SK-N-SH (cell line): Measurements from ENCODE around the gene LSM3. TPM values are rescaled to one million over a fixed set of nuclear protein-coding genes. Genes with fewer than 3 reads are reported as not detected.

Experiments used
- CTCF ChIA-PET: fragments of 300-600, 350-600 bp; formaldehyde crosslinking; extraction: SDS; loops from one replicate; lab custom pipeline; 2021; lab: Yijun Ruan, JAX
- POLR2A ChIA-PET: fragments of 350-600 bp; sonication (Branson Sonifier 250); formaldehyde crosslinking; extraction: SDS; loops from one replicate; lab custom pipeline; 2020; ENCODE audit warnings: antibody characterized with exemption, inconsistent platforms; lab: Yijun Ruan, JAX
- DNase-seq: peaks from one replicate; pipeline ENCODE4 v3.0.0; 2012
- H2AFZ ChIP-seq: fragments of 200-600 bp; sonication (generic); 2 replicates; pipeline ENCODE4 v1.8.1; 2016; ENCODE audit warnings: antibody characterized with exemption, mild to moderate bottlenecking, low read depth
- H3F3A ChIP-seq: fragments of 200-600 bp; sonication (generic); replicated peaks from 2 replicates; pipeline ENCODE3; 2016; ENCODE audit warnings: antibody characterized with exemption, mild to moderate bottlenecking; ENCODE audit not compliant: insufficient read depth
- H3K27ac ChIP-seq, 2 experiments: fragments of 200-500 bp in 1 of 2; fragments of 200-600 bp in 1 of 2; sonication (Bioruptor generic) in 1 of 2; sonication (generic), shearing (Covaris generic) in 1 of 2; 2 replicates each; pipeline versions ENCODE4 v1.5.1 to v1.6.1; 2014 to 2016; ENCODE audit warnings: low read depth in 2 of 2, inconsistent platforms in 1 of 2, low read length in 1 of 2, mild to moderate bottlenecking in 1 of 2, mixed read lengths in 1 of 2
- H3K27me3 ChIP-seq: fragments of 200-600 bp; sonication (generic), shearing (Covaris generic); 2 replicates; pipeline ENCODE4 v1.6.1; 2016; ENCODE audit warnings: mixed run types; ENCODE audit not compliant: insufficient read depth
- H3K36me3 ChIP-seq, 2 experiments: fragments of 200-500 bp in 1 of 2; fragments of 200-600 bp in 1 of 2; sonication (Bioruptor generic) in 1 of 2; sonication (generic) in 1 of 2; replicated peaks in 1 of 2; 2 replicates each; pipeline versions ENCODE3 to v1.5.1; 2014 to 2016; ENCODE audit warnings: low read length in 1 of 2, mild to moderate bottlenecking in 1 of 2; ENCODE audit not compliant: insufficient read depth in 2 of 2, control insufficient read depth in 1 of 2
- H3K4me1 ChIP-seq, 2 experiments: fragments of 200-500 bp in 1 of 2; fragments of 200-600 bp in 1 of 2; sonication (Bioruptor generic) in 1 of 2; sonication (generic), shearing (Covaris generic) in 1 of 2; 2 replicates each; pipeline versions ENCODE4 v1.5.1 to v1.6.1; 2014 to 2016; ENCODE audit warnings: low read depth in 1 of 2, low read length in 1 of 2, mixed run types in 1 of 2; ENCODE audit not compliant: insufficient read depth in 2 of 2, control insufficient read depth in 1 of 2
- H3K4me2 ChIP-seq: fragments of 200-600 bp; sonication (generic), shearing (Covaris generic); 2 replicates; pipeline ENCODE4 v1.6.1; 2017; ENCODE audit warnings: mixed run types
- H3K4me3 ChIP-seq, 2 experiments: fragments of 200-500 bp in 1 of 2; fragments of 200-600 bp in 1 of 2; sonication (Bioruptor generic) in 1 of 2; sonication (generic), shearing (Covaris generic) in 1 of 2; 2 replicates each; pipeline versions ENCODE4 v1.5.1 to v1.8.1; 2014 to 2016; ENCODE audit warnings: low read depth in 2 of 2, inconsistent platforms in 1 of 2, low read length in 1 of 2, mild to moderate bottlenecking in 1 of 2, mixed read lengths in 1 of 2, moderate library complexity in 1 of 2
- H3K79me2 ChIP-seq: fragments of 200-600 bp; sonication (generic); 2 replicates; pipeline ENCODE4 v1.8.1; 2017; ENCODE audit warnings: mild to moderate bottlenecking; ENCODE audit not compliant: insufficient read depth
- H3K9ac ChIP-seq: fragments of 200-600 bp; sonication (generic); 2 replicates; pipeline ENCODE4 v1.6.1; 2017; ENCODE audit warnings: mixed run types
- H3K9me2 ChIP-seq: fragments of 200-600 bp; sonication (generic); 2 replicates; pipeline ENCODE4 v1.6.1; 2017; ENCODE audit warnings: mixed run types
- H3K9me3 ChIP-seq: fragments of 200-600 bp; sonication (generic); 2 replicates; pipeline ENCODE4 v1.6.1; 2017; ENCODE audit warnings: mixed run types, mild to moderate bottlenecking, moderate library complexity
- H4K20me1 ChIP-seq: fragments of 200-600 bp; sonication (generic); 2 replicates; pipeline ENCODE4 v1.6.1; 2017; ENCODE audit warnings: mild to moderate bottlenecking, mixed run types; ENCODE audit not compliant: insufficient read depth
- CHD2 ChIP-seq: fragments of 150-350 bp; IDR thresholded peaks from 2 replicates; pipeline ENCODE4 v1.6.1; 2018; ENCODE audit warnings: low read length; ENCODE audit not compliant: partially characterized antibody
- CTCF ChIP-seq: fragments of 200-600 bp; sonication (generic); IDR thresholded peaks from 2 replicates; pipeline ENCODE4 v1.6.1; 2017; ENCODE audit warnings: antibody characterized with exemption, mild to moderate bottlenecking, moderate library complexity
- EP300 ChIP-seq, 2 experiments: IDR thresholded peaks; 2 replicates each; pipeline versions ENCODE4 v1.4.0 to v1.6.1; 2012; ENCODE audit warnings: borderline replicate concordance in 1 of 2, low read depth in 1 of 2, low read length in 1 of 2
- EZH2phosphoT487 ChIP-seq: fragments of 200-600 bp; sonication (generic); IDR thresholded peaks from 2 replicates; pipeline ENCODE4 v1.6.1; 2017; ENCODE audit warnings: low read depth, mixed run types, mild to moderate bottlenecking, antibody characterized with exemption, moderate library complexity, borderline replicate concordance
- GABPA ChIP-seq: IDR thresholded peaks from 2 replicates; pipeline ENCODE4 v1.4.0; 2012; ENCODE audit warnings: low read depth, mild to moderate bottlenecking
- JUND ChIP-seq: IDR thresholded peaks from 2 replicates; pipeline ENCODE4 v1.4.0; 2012
- MXI1 ChIP-seq: IDR thresholded peaks from 2 replicates; pipeline ENCODE4 v1.6.1; 2012; ENCODE audit warnings: mild to moderate bottlenecking, low read depth, low read length, improper control_type of control experiment
- PBX3 ChIP-seq: IDR thresholded peaks from 2 replicates; pipeline ENCODE4; 2012
- POLR2AphosphoS5 ChIP-seq: IDR thresholded peaks from 2 replicates; pipeline ENCODE4 v1.6.1; 2012; ENCODE audit warnings: low read depth, low read length
- REST ChIP-seq: IDR thresholded peaks from 2 replicates; pipeline ENCODE4 v1.6.1; 2012; ENCODE audit warnings: mild to moderate bottlenecking, low read depth, low read length, moderate library complexity
- RXRA ChIP-seq: IDR thresholded peaks from 2 replicates; pipeline ENCODE4 v1.4.0; 2012; ENCODE audit warnings: low read depth, mild to moderate bottlenecking, borderline replicate concordance
- SIN3A ChIP-seq: IDR thresholded peaks from 2 replicates; pipeline ENCODE4 v1.6.1; 2012; ENCODE audit warnings: low read depth, mild to moderate bottlenecking, low read length, moderate library complexity, borderline replicate concordance
- TCF12 ChIP-seq: IDR thresholded peaks from 2 replicates; pipeline ENCODE4 v1.4.0; 2012
- ZBTB33 ChIP-seq: IDR thresholded peaks from 2 replicates; pipeline ENCODE4 v1.4.0; 2012; ENCODE audit warnings: low read depth, borderline replicate concordance
- WGBS: methylation state at CpG from one replicate; pipeline ENCODE4 v1.1.6; 2017; ENCODE audit warnings: low lambda C conversion rate; 5-methylcytosine and 5-hydroxymethylcytosine counted together
- polyA plus RNA-seq, 3 experiments: library from polyadenylated mRNA; depleted of rRNA; stranded (reverse); fragments of >200 nt; gene quantifications; 2 replicates each; pipeline ENCODE4 v1.2.3, GENCODE V29; 2012

Gene LSM3
- polyA plus RNA-seq, 1 of the 3 experiments (the other 2 are of a cell fraction), result 5.1 TPM

GRCh38 chr3:14142567-14143270, 35.9 kb upstream of the LSM3 start:
- peak overlapping the region; percentile 85; the same call in 1 of the 2 replicates for H3K9ac ChIP-seq
- H3K79me2 ChIP-seq, result no peaks in the 10 kb centered on the region; the same call in 1 of the 2 replicates
- H3K27ac ChIP-seq, result peak overlapping the region; percentile 78 to 100
- H3K27me3 ChIP-seq, result no peaks in the 10 kb centered on the region
- H3K4me1 ChIP-seq, result peaks cover 15 to 27% of the 10 kb centered on the region in 2 experiments
- H3K9me2 ChIP-seq, result no peaks in the 10 kb centered on the region
- 84% methylated on average over 8 of the region's 8 CpGs for WGBS
- CTCF ChIA-PET, result interaction anchor here (1.2 to 1.5 kb wide), 2 partner anchors 22 to 262 kb away, joined by 3 read pairs; partner anchors contain the start of gene WNT7A
- TF ChIP-seq TCF12, result no peak
- no peak for TF ChIP-seq CTCF
- no peak for TF ChIP-seq ZBTB33
- TF ChIP-seq MXI1, result no peak
- no peak for TF ChIP-seq EZH2phosphoT487
- no peak for TF ChIP-seq GABPA
- no peak for TF ChIP-seq CHD2
- TF ChIP-seq, all 33 proteins: peak for 0
- POLR2A ChIA-PET, result no interaction called here
- H3K4me2 ChIP-seq, result peak overlapping the region; percentile 23; the same call in 1 of the 2 replicates
- peaks cover 21 to 71% of the 10 kb centered on the region in 2 experiments for H3K36me3 ChIP-seq
- peaks cover 40% of the 10 kb centered on the region for H3F3A ChIP-seq
- no peaks in the 10 kb centered on the region for H4K20me1 ChIP-seq
- no peak for DNase-seq
- no peaks in the 10 kb centered on the region for H3K9me3 ChIP-seq
- no peak overlapping the region for H3K4me3 ChIP-seq
- H2AFZ ChIP-seq, result no peak overlapping the region

GRCh38 chr3:14143271-14144225, 35.1 kb upstream of the LSM3 start:
- no peaks in the 10 kb centered on the region for H3K27me3 ChIP-seq
- peak overlapping the region; percentile 75 for H3K4me2 ChIP-seq
- no peaks in the 10 kb centered on the region for H3K9me2 ChIP-seq
- H3K36me3 ChIP-seq, result peaks cover 21 to 71% of the 10 kb centered on the region in 2 experiments
- CTCF ChIA-PET, result interaction anchor here (0.6 to 1.5 kb wide), 3 partner anchors 21 to 263 kb away, joined by 3 read pairs; partner anchors contain the start of gene WNT7A
- 41% methylated on average over 7 of the region's 7 CpGs for WGBS
- no peaks in the 10 kb centered on the region; the same call in 1 of the 2 replicates for H3K79me2 ChIP-seq
- peaks cover 16 to 27% of the 10 kb centered on the region in 2 experiments for H3K4me1 ChIP-seq
- peak overlapping the region; percentile 85 for H3K9ac ChIP-seq
- no peak for DNase-seq
- no peaks in the 10 kb centered on the region for H4K20me1 ChIP-seq
- peak overlapping the region in 1 of 2 experiments; percentile 19; a peak in 1 of 4 replicates for H3K4me3 ChIP-seq
- peaks cover 38% of the 10 kb centered on the region for H3F3A ChIP-seq
- H2AFZ ChIP-seq, result no peak overlapping the region
- H3K9me3 ChIP-seq, result no peaks in the 10 kb centered on the region
- peak overlapping the region; percentile 78 to 100 for H3K27ac ChIP-seq
- POLR2A ChIA-PET, result no interaction called here
- peak in 1 of 2 experiments; percentile 58; a peak in 1 of 4 replicates for TF ChIP-seq EP300 (IDR thresholded peaks at IDR 0.05; ENCODE audit: borderline replicate concordance in 1 of 2, low read depth in 1 of 2, low read length in 1 of 2)
- TF ChIP-seq JUND, result peak; percentile 81
- TF ChIP-seq SIN3A, result peak; percentile 58; the same call in 1 of the 2 replicates
- no peak for TF ChIP-seq EZH2phosphoT487
- no peak for TF ChIP-seq REST
- TF ChIP-seq RXRA, result no peak
- peak; percentile 58; the same call in 1 of the 2 replicates for TF ChIP-seq PBX3
- peak; percentile 35 for TF ChIP-seq TCF12
- TF ChIP-seq POLR2AphosphoS5, result no peak; the same call in 1 of the 2 replicates
- TF ChIP-seq CHD2, result no peak
